Naive thymus-derived CD4-positive, alpha-beta T cell (primary cell): ENCODE data around the gene DTX2. TPM values are rescaled to one million over a fixed set of nuclear protein-coding genes. Genes with fewer than 3 reads are reported as not detected.
"Not testable (repeated sequence)": the region's sequence is repeated elsewhere in the genome, so short reads cannot be mapped to it uniquely, and the experiment has no call there.

Experiments used
- ATAC-seq: fragments of 150-1000 bp; cut with Tn5 transposase; 2 replicates; pipeline ENCODE4 v1.10.0; 2021; ENCODE audit warnings: mild to moderate bottlenecking, moderate library complexity
- CTCF ChIA-PET: fragments of 350-600 bp; sonication (Branson Sonifier 250); formaldehyde crosslinking; loops from one replicate; lab custom pipeline; 2021; ENCODE audit warnings: antibody characterized with exemption; lab: Charles Lee
- POLR2A ChIA-PET: fragments of 350-600 bp; sonication (Branson Sonifier 250); formaldehyde crosslinking; loops from one replicate; lab custom pipeline; 2021; ENCODE audit warnings: antibody characterized with exemption, inconsistent platforms; lab: Charles Lee
- DNase-seq, 9 donors: peaks; one replicate each; pipeline versions ENCODE4 v3.0.0 to v3.0.0-alpha.2; 2020 to 2022; ENCODE audit warnings: mixed read lengths in 1 of 9
- H3K27ac ChIP-seq: one replicate; pipeline ENCODE4 v1.7.0; 2013; ENCODE audit warnings: mild to moderate bottlenecking, low read depth, low read length, moderate library complexity
- H3K27me3 ChIP-seq, 2 donors: one replicate each; pipeline ENCODE4 v1.7.0; 2013; ENCODE audit warnings: low read length in 2 of 2, mild to moderate bottlenecking in 2 of 2, moderate library complexity in 2 of 2; ENCODE audit not compliant: control insufficient read depth in 2 of 2, insufficient read depth in 2 of 2
- H3K36me3 ChIP-seq, 3 experiments: 1 replicate in 2 of 3; 2 replicates in 1 of 3; pipeline ENCODE4 v1.7.0; 2013; ENCODE audit warnings: low read length in 3 of 3, mild to moderate bottlenecking in 3 of 3, moderate library complexity in 1 of 3; ENCODE audit not compliant: insufficient read depth in 3 of 3, control insufficient read depth in 2 of 3
- H3K4me1 ChIP-seq, 2 donors: one replicate each; pipeline ENCODE4 v1.7.0; 2013; ENCODE audit warnings: low read length in 2 of 2, mild to moderate bottlenecking in 2 of 2, moderate library complexity in 1 of 2; ENCODE audit not compliant: control insufficient read depth in 2 of 2, insufficient read depth in 2 of 2
- H3K4me3 ChIP-seq: 2 replicates; pipeline ENCODE4 v1.7.0; 2013; ENCODE audit warnings: mild to moderate bottlenecking, low read length
- H3K9me3 ChIP-seq, 3 experiments: 1 replicate in 2 of 3; 2 replicates in 1 of 3; pipeline ENCODE4 v1.7.0; 2013; ENCODE audit warnings: low read length in 3 of 3; ENCODE audit not compliant: control insufficient read depth in 2 of 3
- H3K27ac Mint-ChIP-seq, 9 donors: one replicate each; pipeline ENCODE4 v1.8.0; 2020 to 2022; ENCODE audit warnings: mixed read lengths in 9 of 9, mild to moderate bottlenecking in 8 of 9, moderate library complexity in 5 of 9, inconsistent platforms in 2 of 9
- H3K27me3 Mint-ChIP-seq, 5 donors: one replicate each; pipeline ENCODE4 v1.8.0; 2021 to 2022; ENCODE audit warnings: mixed read lengths in 5 of 5, mild to moderate bottlenecking in 1 of 5
- H3K36me3 Mint-ChIP-seq, 5 donors: one replicate each; pipeline ENCODE4 v1.8.0; 2020 to 2022; ENCODE audit warnings: mixed read lengths in 5 of 5, mild to moderate bottlenecking in 3 of 5, inconsistent platforms in 1 of 5
- H3K4me1 Mint-ChIP-seq, 7 donors: one replicate each; pipeline ENCODE4 v1.8.0; 2020 to 2022; ENCODE audit warnings: mixed read lengths in 7 of 7, mild to moderate bottlenecking in 3 of 7, inconsistent platforms in 1 of 7
- H3K4me3 Mint-ChIP-seq, 10 donors: one replicate each; pipeline ENCODE4 v1.8.0; 2020 to 2022; ENCODE audit warnings: mild to moderate bottlenecking in 10 of 10, mixed read lengths in 10 of 10, moderate library complexity in 6 of 10, inconsistent platforms in 2 of 10
- H3K9me3 Mint-ChIP-seq, 11 donors: one replicate each; pipeline ENCODE4 v1.8.0; 2020 to 2022; ENCODE audit warnings: mixed read lengths in 11 of 11, mild to moderate bottlenecking in 4 of 11, inconsistent platforms in 1 of 11, moderate library complexity in 1 of 11
- intact Hi-C, 2 donors: fragments of 100-400 bp; cut with micrococcal nuclease; formaldehyde crosslinking; loops; one replicate each; pipeline ENCODE4 v1.15.1; 2023
- polyA plus RNA-seq, 2 donors: library from polyadenylated mRNA; unstranded; fragments of 300-500 nt; fragmentation: Illumina TruSeq; gene quantifications; one replicate each; pipeline ENCODE4 v1.2.3, GENCODE V29; 2021
- total RNA-seq, 6 experiments: library from RNA in 5 of 6; stranded (reverse) in 5 of 6; gene quantifications; 1 replicate in 5 of 6; 2 replicates in 1 of 6; pipeline ENCODE4 v1.2.3 and lab custom pipeline; 2021 to 2026

The DTX2 gene
- total and polyA plus RNA-seq, 7 experiments from 2014 or later = 12.0 to 44.8 (median 34.3) TPM

DNA sequence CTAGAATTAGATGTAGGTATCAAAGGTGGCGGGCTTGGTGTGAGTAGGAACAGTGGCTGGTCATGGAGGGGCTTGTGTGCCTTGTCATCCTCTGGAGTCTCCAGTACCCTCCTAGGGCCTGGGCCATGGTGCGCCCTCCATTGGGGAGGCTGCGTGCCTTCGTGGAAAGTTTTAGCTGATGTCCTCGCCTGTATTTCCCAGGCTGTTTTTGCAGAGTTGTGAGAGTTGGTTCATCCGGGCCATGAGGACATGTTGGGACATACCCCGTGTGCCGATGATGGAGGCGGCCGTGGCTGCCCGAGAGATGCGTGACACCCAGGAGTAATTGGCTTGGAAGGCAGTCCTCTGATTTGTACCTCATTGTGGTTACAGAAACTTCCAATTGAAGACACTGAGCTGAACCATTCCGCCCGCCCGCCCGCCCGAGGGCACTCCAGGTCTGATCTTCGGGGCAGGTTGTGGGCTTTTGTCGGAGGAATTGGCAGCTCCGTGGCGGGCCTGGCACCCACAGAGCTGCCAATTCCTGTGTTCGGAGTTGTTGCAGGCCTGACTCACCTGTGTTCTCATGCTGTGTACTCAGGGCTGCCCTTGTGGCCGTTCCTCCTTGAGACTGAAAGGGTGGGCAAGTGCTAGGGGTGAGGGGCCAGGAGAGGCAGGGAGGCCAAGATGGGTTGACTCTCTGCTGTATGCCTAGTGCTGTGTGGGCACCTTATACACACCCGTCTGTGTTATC is 15.4 kb downstream of the DTX2 start:
- ATAC-seq, CTCF ChIA-PET, H3K4me1 ChIP-seq, H3K27me3 Mint-ChIP-seq, H3K4me3 Mint-ChIP-seq, H3K36me3 ChIP-seq, H3K36me3 Mint-ChIP-seq, H3K4me1 Mint-ChIP-seq, H3K27me3 ChIP-seq, intact Hi-C loops, POLR2A ChIA-PET, DNase-seq, H3K4me3 ChIP-seq, H3K9me3 Mint-ChIP-seq, H3K9me3 ChIP-seq, H3K27ac ChIP-seq, H3K27ac Mint-ChIP-seq: not testable (repeated sequence)

DNA sequence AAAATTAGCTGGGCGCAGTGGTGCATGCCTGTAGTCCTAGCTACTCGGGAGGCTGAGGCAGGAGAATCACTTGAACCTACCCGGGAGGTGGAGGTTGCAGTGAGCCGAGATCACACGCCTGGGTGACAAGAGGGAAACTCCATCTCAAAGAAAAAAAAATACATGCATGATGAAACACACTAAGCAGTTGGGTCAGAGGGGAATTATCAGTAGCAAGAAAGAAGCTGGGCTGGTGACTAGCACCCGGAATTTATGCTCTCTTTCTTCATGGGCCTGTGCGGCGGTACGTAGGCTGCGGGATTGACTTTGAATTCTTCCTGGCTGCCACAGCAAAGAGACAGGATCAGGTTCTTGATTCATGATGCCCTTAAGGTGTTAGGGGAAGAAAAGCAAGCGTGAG is 18.1 kb downstream of the DTX2 start:
- H3K27me3 ChIP-seq, H3K4me1 ChIP-seq, H3K9me3 Mint-ChIP-seq, DNase-seq, CTCF ChIA-PET, H3K4me1 Mint-ChIP-seq, ATAC-seq, intact Hi-C loops, POLR2A ChIA-PET, H3K27ac Mint-ChIP-seq, H3K27ac ChIP-seq, H3K27me3 Mint-ChIP-seq, H3K36me3 Mint-ChIP-seq, H3K9me3 ChIP-seq, H3K36me3 ChIP-seq, H3K4me3 ChIP-seq, H3K4me3 Mint-ChIP-seq: not testable (repeated sequence)

DNA sequence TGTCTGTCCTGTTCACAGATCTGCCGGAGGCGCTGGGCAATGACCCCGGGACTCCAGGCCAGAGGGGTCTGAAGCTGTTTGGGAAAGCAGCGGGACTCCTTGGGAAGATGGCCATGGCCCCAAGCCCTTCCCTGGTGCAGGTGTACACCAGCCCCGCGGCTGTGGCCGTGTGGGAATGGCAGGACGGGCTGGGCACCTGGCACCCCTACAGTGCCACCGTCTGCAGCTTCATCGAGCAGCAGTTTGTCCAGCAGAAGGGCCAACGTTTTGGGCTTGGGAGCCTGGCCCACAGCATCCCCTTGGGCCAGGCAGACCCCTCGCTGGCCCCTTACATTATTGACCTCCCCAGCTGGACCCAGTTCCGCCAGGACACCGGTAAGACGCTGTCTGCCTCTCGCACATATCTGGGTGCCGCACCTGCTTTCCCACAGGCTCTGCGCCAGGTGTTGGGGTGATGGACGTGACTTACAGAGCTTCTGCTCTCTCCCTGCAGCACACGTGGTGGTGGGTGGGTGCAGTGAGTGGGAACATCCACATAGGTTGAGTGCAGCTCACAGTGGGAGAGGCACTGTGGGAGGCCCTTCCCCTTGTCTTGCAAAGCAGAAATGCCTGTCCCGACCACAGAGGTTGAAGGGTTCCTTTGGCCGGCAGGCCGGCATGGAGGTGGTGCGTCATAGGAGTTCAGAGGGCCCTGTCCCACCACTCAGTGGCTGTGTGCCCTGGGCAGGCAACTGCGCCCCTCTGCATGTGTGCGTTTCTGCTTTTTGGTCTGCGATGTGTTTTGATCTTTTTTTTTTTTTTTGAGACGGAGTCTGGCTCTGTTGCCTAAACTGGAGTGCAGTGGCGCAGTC is 19.1 kb downstream of the DTX2 start:
- H3K9me3 Mint-ChIP-seq, H3K4me1 ChIP-seq, H3K27ac ChIP-seq, DNase-seq, H3K36me3 ChIP-seq, CTCF ChIA-PET, intact Hi-C loops, H3K4me1 Mint-ChIP-seq, ATAC-seq, POLR2A ChIA-PET, H3K9me3 ChIP-seq, H3K4me3 ChIP-seq, H3K4me3 Mint-ChIP-seq, H3K27me3 Mint-ChIP-seq, H3K36me3 Mint-ChIP-seq, H3K27ac Mint-ChIP-seq, H3K27me3 ChIP-seq: not testable (repeated sequence)

DNA sequence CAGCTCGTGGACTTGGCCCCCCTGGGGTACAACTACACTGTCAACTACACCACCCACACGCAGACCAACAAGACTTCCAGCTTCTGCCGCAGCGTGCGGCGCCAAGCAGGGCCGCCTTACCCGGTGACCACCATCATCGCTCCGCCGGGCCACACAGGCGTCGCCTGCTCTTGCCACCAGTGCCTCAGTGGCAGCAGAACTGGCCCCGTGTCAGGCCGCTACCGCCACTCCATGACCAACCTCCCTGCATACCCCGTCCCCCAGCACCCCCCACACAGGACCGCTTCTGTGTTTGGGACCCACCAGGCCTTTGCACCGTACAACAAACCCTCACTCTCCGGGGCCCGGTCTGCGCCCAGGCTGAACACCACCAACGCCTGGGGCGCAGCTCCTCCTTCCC is 21.2 kb downstream of the DTX2 start:
- H3K36me3 Mint-ChIP-seq, ATAC-seq, DNase-seq, H3K4me3 ChIP-seq, H3K27me3 ChIP-seq, H3K4me1 Mint-ChIP-seq, H3K27me3 Mint-ChIP-seq, intact Hi-C loops, CTCF ChIA-PET, H3K4me3 Mint-ChIP-seq, H3K27ac Mint-ChIP-seq, POLR2A ChIA-PET, H3K36me3 ChIP-seq, H3K27ac ChIP-seq, H3K9me3 ChIP-seq, H3K4me1 ChIP-seq, H3K9me3 Mint-ChIP-seq: not testable (repeated sequence)

DNA sequence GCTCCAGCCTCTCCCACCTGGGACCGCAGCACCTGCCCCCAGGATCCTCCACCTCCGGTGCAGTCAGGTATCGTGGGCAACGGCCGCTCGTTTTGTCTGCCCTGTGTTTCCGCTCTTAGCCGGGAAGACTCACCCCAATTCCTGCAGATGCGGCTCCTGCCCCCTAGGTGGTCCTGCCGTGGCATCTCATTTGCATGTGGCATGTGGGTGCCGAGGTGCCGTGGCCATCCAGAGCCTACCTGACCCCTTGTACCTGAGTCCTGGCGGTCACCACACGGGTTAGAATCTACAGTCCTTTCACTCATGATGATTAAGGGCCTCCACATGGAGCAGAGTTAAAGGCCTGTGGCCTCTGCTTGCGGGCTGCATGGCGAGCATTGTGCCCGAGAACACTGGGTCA is 21.6 kb downstream of the DTX2 start:
- H3K36me3 Mint-ChIP-seq, DNase-seq, H3K4me3 Mint-ChIP-seq, H3K4me1 Mint-ChIP-seq, H3K27me3 ChIP-seq, H3K9me3 Mint-ChIP-seq, H3K9me3 ChIP-seq, H3K36me3 ChIP-seq, H3K4me1 ChIP-seq, H3K27ac ChIP-seq, CTCF ChIA-PET, POLR2A ChIA-PET, H3K27ac Mint-ChIP-seq, intact Hi-C loops, ATAC-seq, H3K27me3 Mint-ChIP-seq, H3K4me3 ChIP-seq: not testable (repeated sequence)

DNA sequence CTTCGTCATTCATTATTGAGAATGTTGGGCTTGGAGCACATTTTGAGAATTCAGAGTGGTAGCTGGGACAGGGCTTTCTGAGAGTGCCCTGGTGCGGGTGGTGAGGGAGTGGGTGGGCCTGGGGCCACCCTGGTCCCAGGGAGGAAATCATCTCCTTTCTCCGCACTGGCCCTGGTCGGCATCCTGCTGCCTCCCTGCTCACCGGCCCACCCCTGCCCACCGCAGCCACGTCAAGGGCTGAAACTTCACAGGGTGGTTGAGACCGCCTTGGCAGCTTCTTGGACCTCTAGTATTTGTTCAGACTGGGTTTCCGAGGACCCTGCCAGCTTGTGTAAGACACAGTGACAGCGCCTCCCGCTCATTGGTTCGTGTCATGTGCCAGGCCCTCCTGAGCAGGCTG is 22.9 kb downstream of the DTX2 start:
- DNase-seq, H3K4me3 ChIP-seq, H3K36me3 Mint-ChIP-seq, H3K27me3 ChIP-seq, H3K36me3 ChIP-seq, CTCF ChIA-PET, POLR2A ChIA-PET, H3K4me1 Mint-ChIP-seq, intact Hi-C loops, H3K4me1 ChIP-seq, H3K27ac Mint-ChIP-seq, H3K9me3 ChIP-seq, H3K9me3 Mint-ChIP-seq, H3K4me3 Mint-ChIP-seq, ATAC-seq, H3K27ac ChIP-seq, H3K27me3 Mint-ChIP-seq: not testable (repeated sequence)
